K562 (cell line): ENCODE data around the gene CLCN6. TPM values are rescaled to one million over a fixed set of nuclear protein-coding genes. Genes with fewer than 3 reads are reported as not detected.

ENCODE experiments used
- BRD4 ChIP-seq: fragments of 200-600 bp; sonication (generic); IDR thresholded peaks from 2 replicates; pipeline ENCODE4 v1.6.1; 2017; ENCODE audit warnings: inconsistent platforms
- CAMTA2 ChIP-seq: fragments of 250-450 bp; sonication (Bioruptor Pico); conservative IDR thresholded peaks from 2 replicates; pipeline ENCODE4 v1.5.1; 2022
- CHD4 ChIP-seq: fragments of 200-600 bp; sonication (generic); IDR thresholded peaks from 3 replicates; pipeline ENCODE4 v1.6.1; 2012; ENCODE audit warnings: low read depth, mild to moderate bottlenecking, mixed read lengths, low read length, inconsistent platforms; ENCODE audit not compliant: insufficient read depth, insufficient replicate concordance, poor library complexity, severe bottlenecking
- CXXC5 ChIP-seq: fragments of 250-450 bp; sonication (Bioruptor Pico); IDR thresholded peaks from 2 replicates; pipeline ENCODE4 v1.8.0; 2022; ENCODE audit warnings: inconsistent platforms, mild to moderate bottlenecking, moderate library complexity
- EP400 ChIP-seq: fragments of 450-650 bp; IDR thresholded peaks from 2 replicates; pipeline ENCODE4 v1.6.1; 2017; ENCODE audit warnings: antibody characterized with exemption, mild to moderate bottlenecking, moderate library complexity
- ERF ChIP-seq: fragments of 450-650 bp; formaldehyde crosslinking; IDR thresholded peaks from 2 replicates; pipeline ENCODE4 v1.4.0; 2020; ENCODE audit warnings: mild to moderate bottlenecking, mixed read lengths
- FOXP1 ChIP-seq: sonication (generic); formaldehyde crosslinking; IDR thresholded peaks from 2 replicates; pipeline ENCODE4 v1.8.0; 2022; ENCODE audit warnings: mild to moderate bottlenecking, missing genetic modification reagents
- HIVEP1 ChIP-seq: fragments of 250-450 bp; sonication (Bioruptor Pico); IDR thresholded peaks from 2 replicates; pipeline ENCODE4 v1.4.0; 2020; ENCODE audit warnings: mild to moderate bottlenecking
- NBN ChIP-seq: fragments of 450-650 bp; IDR thresholded peaks from 2 replicates; pipeline ENCODE4 v1.6.1; 2016; ENCODE audit warnings: low read depth, mild to moderate bottlenecking
- NCOA2 ChIP-seq, 2 experiments: fragments of 450-650 bp; IDR thresholded peaks; 2 replicates each; pipeline ENCODE4 v1.6.1; 2018; ENCODE audit warnings: mild to moderate bottlenecking in 2 of 2, moderate library complexity in 1 of 2; ENCODE audit not compliant: partially characterized antibody in 2 of 2
- RBM22 ChIP-seq: fragments of 200-400 bp; formaldehyde crosslinking; IDR thresholded peaks from 2 replicates; pipeline ENCODE4 v1.6.1; 2018; ENCODE audit warnings: low read length, low read depth; ENCODE audit not compliant: poor library complexity, severe bottlenecking
- RFX7 ChIP-seq: fragments of 250-450 bp; sonication (Bioruptor Pico); IDR thresholded peaks from 2 replicates; pipeline ENCODE4 v1.5.1; 2021; ENCODE audit warnings: mild to moderate bottlenecking
- SNRNP70 ChIP-seq: fragments of 200-400 bp; formaldehyde crosslinking; optimal IDR thresholded peaks from 2 replicates; pipeline ENCODE3; 2017; ENCODE audit warnings: low read depth, low read length
- STAG1 ChIP-seq: sonication (generic); formaldehyde crosslinking; IDR thresholded peaks from 2 replicates; pipeline ENCODE4 v1.5.0; 2020; ENCODE audit warnings: missing genetic modification reagents, borderline replicate concordance
- XRCC3 ChIP-seq: fragments of 450-650 bp; IDR thresholded peaks from 2 replicates; pipeline ENCODE4 v1.6.1; 2017; ENCODE audit warnings: mild to moderate bottlenecking, moderate library complexity
- ZBTB1 ChIP-seq: sonication (generic); formaldehyde crosslinking; IDR thresholded peaks from 2 replicates; pipeline ENCODE4 v1.8.1; 2023; ENCODE audit warnings: missing genetic modification reagents, low read depth, mild to moderate bottlenecking, borderline replicate concordance
- ZBTB11 ChIP-seq, 3 experiments: fragments of 200-800 bp in 1 of 3; fragments of 250-450 bp in 1 of 3; fragments of 450-650 bp in 1 of 3; sonication (Bioruptor Pico) in 1 of 3; sonication (Bioruptor generic) in 1 of 3; formaldehyde crosslinking in 1 of 3; IDR thresholded peaks; 2 replicates each; pipeline versions ENCODE4 v1.6.1 to v1.8.0; 2016 to 2022; ENCODE audit warnings: mild to moderate bottlenecking in 2 of 3, missing genetic modification characterization in 2 of 3, missing compliant biosample characterization in 1 of 3, moderate library complexity in 1 of 3
- ZNF354B ChIP-seq: fragments of 250-450 bp; sonication (Bioruptor Pico); IDR thresholded peaks from 2 replicates; pipeline ENCODE4 v1.4.0; 2020
- ZNF436 ChIP-seq: fragments of 250-450, 450-650 bp; sonication (Bioruptor Pico); formaldehyde crosslinking; IDR thresholded peaks from 2 replicates; pipeline ENCODE4 v1.7.0; 2020; ENCODE audit warnings: mild to moderate bottlenecking
- ZNF589 ChIP-seq: fragments of 200-800 bp; sonication (Bioruptor generic); IDR thresholded peaks from 2 replicates; pipeline ENCODE4 v1.6.1; 2016; ENCODE audit warnings: low read depth, missing genetic modification characterization, missing compliant biosample characterization
- ZNF609 ChIP-seq: sonication (generic); formaldehyde crosslinking; IDR thresholded peaks from 2 replicates; pipeline ENCODE4 v1.8.1; 2023; ENCODE audit warnings: missing genetic modification reagents, mild to moderate bottlenecking, borderline replicate concordance
- polyA plus RNA-seq, 8 experiments: library from polyadenylated mRNA; depleted of rRNA in 4 of 8; stranded (reverse) in 5 of 8; unstranded in 3 of 8; fragments of >200 nt; fragmentation: Nextera tagmentation in 2 of 8; fragmentation: Illumina TruSeq in 1 of 8; extraction: Ambion mirVana in 2 of 8; extraction: Trizol in 1 of 8; gene quantifications; 2 replicates each; pipeline versions ENCODE4 v1.2.1 to v1.2.3, GENCODE V29; 2011 to 2014; ENCODE audit warnings: inconsistent platforms in 1 of 8, missing spikeins in 1 of 8
- total RNA-seq, 7 experiments: library from RNA; depleted of rRNA in 6 of 7; stranded (reverse); fragments of >200 nt in 6 of 7; fragmentation: Illumina TruSeq in 2 of 7; extraction: Trizol in 2 of 7; gene quantifications; 2 replicates each; pipeline versions ENCODE4 v1.2.1 to v1.2.3, GENCODE V29; 2011 to 2021; ENCODE audit warnings: low replicate concordance in 1 of 7

The CLCN6 gene
- total and polyA plus RNA-seq, 9 of the 15 experiments (the other 6 are each of a cell fraction or from before 2014, with no cell fraction given) = 2.0 to 21.8 (median 13.6) TPM

- no peak for TF ChIP-seq ZNF436 (CRISPR knock-in tag)
- no peak for TF ChIP-seq SNRNP70
- no peak for TF ChIP-seq EP400
- no peak for TF ChIP-seq CAMTA2 (CRISPR knock-in tag)
- TF ChIP-seq ZBTB11 (CRISPR knock-in tag; IDR thresholded peaks at IDR 0.05) = no peak
- no peak for TF ChIP-seq HIVEP1 (CRISPR knock-in tag)
- TF ChIP-seq RFX7 (CRISPR knock-in tag) = no peak
- TF ChIP-seq ZNF589 = no peak
- TF ChIP-seq ZNF354B (CRISPR knock-in tag) = no peak
- no peak for TF ChIP-seq CHD4
- no peak for TF ChIP-seq XRCC3
- TF ChIP-seq NBN = no peak
- no peak for TF ChIP-seq BRD4
- TF ChIP-seq STAG1 (CRISPR knock-in tag) = no peak
- TF ChIP-seq ERF = peak; percentile 29; the same call in 1 of the 2 replicates
- no peak for TF ChIP-seq CXXC5
- peak; percentile 60; the same call in 1 of the 2 replicates for TF ChIP-seq ZBTB1 (CRISPR knock-in tag)
- TF ChIP-seq FOXP1 (CRISPR knock-in tag) = peak; percentile 40; the same call in 1 of the 2 replicates
- TF ChIP-seq ZNF609 = no peak
- TF ChIP-seq NCOA2 (IDR thresholded peaks at IDR 0.05; ENCODE audit: partially characterized antibody in 2 of 2) = no peak
- no peak for TF ChIP-seq RBM22
Observed at GRCh38 chr1:11790101-11790879, 15.7 kb upstream of the CLCN6 start (continued).
